Prostate gland (tissue), 2 donors: Measurements from ENCODE around the gene NIP7. TPM values are rescaled to one million over a fixed set of nuclear protein-coding genes. Genes with fewer than 3 reads are reported as not detected.

Experiments
- DNase-seq: peaks from one replicate; pipeline ENCODE4 v3.0.0-alpha.2; 2019; ENCODE audit warnings: low spot score
- H3K27ac ChIP-seq, 2 donors: fragments of 200-600 bp; sonication (generic); 2 replicates each; pipeline ENCODE4 v1.5.1; 2017 to 2019
- H3K27me3 ChIP-seq: fragments of 200-600 bp; sonication (generic); replicated peaks from 2 replicates; pipeline ENCODE4 v1.5.1; 2019; ENCODE audit not compliant: insufficient read depth
- H3K36me3 ChIP-seq, 2 donors: fragments of 200-600 bp; sonication (generic); 1 replicate in 1 of 2; 2 replicates in 1 of 2; pipeline versions ENCODE4 v1.5.1 to v1.8.1; 2017 to 2019
- H3K4me1 ChIP-seq: fragments of 200-600 bp; sonication (generic); replicated peaks from 2 replicates; pipeline ENCODE4 v1.5.1; 2019
- H3K4me3 ChIP-seq, 2 donors: fragments of 200-600 bp; sonication (generic); 2 replicates each; pipeline ENCODE4 v1.5.1; 2017 to 2019
- H3K9me3 ChIP-seq: fragments of 200-600 bp; sonication (generic); 2 replicates; pipeline ENCODE4 v1.5.1; 2017
- CTCF ChIP-seq, 4 experiments: fragments of 200-600 bp in 2 of 4; fragments of 450-650 bp in 2 of 4; sonication (generic) in 2 of 4; IDR thresholded peaks; 1 replicate in 3 of 4; 2 replicates in 1 of 4; pipeline ENCODE4 v1.5.1; 2016 to 2019; ENCODE audit warnings: antibody characterized with exemption in 4 of 4, mild to moderate bottlenecking in 2 of 4, moderate library complexity in 2 of 4
- POLR2A ChIP-seq: fragments of 450-650 bp; IDR thresholded peaks from one replicate; pipeline ENCODE4 v1.6.1; 2016; ENCODE audit warnings: antibody characterized with exemption, mild to moderate bottlenecking
- POLR2AphosphoS5 ChIP-seq: sonication (generic); formaldehyde crosslinking; IDR thresholded peaks from one replicate; pipeline ENCODE4 v1.6.1; 2017; ENCODE audit warnings: antibody characterized with exemption
- WGBS: methylation state at CpG from one replicate; pipeline ENCODE4 v1.1.5; 2018; 5-methylcytosine and 5-hydroxymethylcytosine counted together
- intact Hi-C: fragments of 100-400 bp; cut with DNase I; formaldehyde crosslinking; loops from one replicate; pipeline ENCODE4 v1.14.2; 2022
- total RNA-seq, 2 donors: library from RNA; depleted of rRNA; stranded (reverse); fragments of >200 nt; gene quantifications; one replicate each; pipeline ENCODE4 v1.1.0, GENCODE V29; 2016

The NIP7 gene
- total RNA-seq, 2 donors from 2014 or later = 11.2 to 19.4 TPM

GRCh38 chr16:69378760-69379159, 39.2 kb downstream of the NIP7 start:
- Histone ChIP-seq H3K27ac (no peak overlapping the region), H3K4me1 (no peaks in the 10 kb centered on the region), H3K36me3 (no peaks in the 10 kb centered on the region), H3K9me3 (no peaks in the 10 kb centered on the region), H3K4me3 (no peak overlapping the region), H3K27me3 (no peaks in the 10 kb centered on the region)
- WGBS = 74% methylated on average over 1 of the region's 1 CpG
- intact Hi-C loops = no loop called here
- no peak for DNase-seq
- no peak for TF ChIP-seq POLR2A
- TF ChIP-seq CTCF (IDR thresholded peaks at IDR 0.05) = no peak
- TF ChIP-seq POLR2AphosphoS5 = no peak

GRCh38 chr16:69381231-69381630, 41.7 kb downstream of the NIP7 start:
- H3K27me3 ChIP-seq = no peaks in the 10 kb centered on the region
- no peaks in the 10 kb centered on the region for H3K36me3 ChIP-seq
- DNase-seq = no peak
- no peaks in the 10 kb centered on the region for H3K4me1 ChIP-seq
- no peak overlapping the region for H3K27ac ChIP-seq
- H3K4me3 ChIP-seq = no peak overlapping the region
- 79% methylated on average over 2 of the region's 2 CpGs for WGBS
- H3K9me3 ChIP-seq = no peaks in the 10 kb centered on the region
- intact Hi-C loops = no loop called here
- TF ChIP-seq POLR2AphosphoS5 (no peak), CTCF (IDR thresholded peaks at IDR 0.05) (no peak), POLR2A (no peak)

GRCh38 chr16:69382421-69382820, 42.8 kb downstream of the NIP7 start:
- intact Hi-C loops = no loop called here
- 98% methylated on average over 2 of the region's 2 CpGs for WGBS

GRCh38 chr16:69384974-69385373, 45.4 kb downstream of the NIP7 start:
- no peak for DNase-seq
- WGBS = 4% methylated on average over 6 of the region's 6 CpGs
- intact Hi-C loops = no loop called here
- Histone ChIP-seq H3K27ac (peak overlapping the region; percentile 81 to 89), H3K36me3 (no peaks in the 10 kb centered on the region), H3K9me3 (no peaks in the 10 kb centered on the region), H3K4me3 (peak overlapping the region; percentile 74 to 88), H3K4me1 (no peaks in the 10 kb centered on the region), H3K27me3 (no peaks in the 10 kb centered on the region)
- TF ChIP-seq POLR2AphosphoS5 (no peak), CTCF (IDR thresholded peaks at IDR 0.05) (no peak), POLR2A (no peak)

More at GRCh38 chr16:69382421-69382820, 42.8 kb downstream of the NIP7 start:
- no peak for DNase-seq
- Histone ChIP-seq H3K9me3 (no peaks in the 10 kb centered on the region), H3K36me3 (no peaks in the 10 kb centered on the region), H3K27me3 (no peaks in the 10 kb centered on the region), H3K4me3 (no peak overlapping the region), H3K4me1 (no peaks in the 10 kb centered on the region), H3K27ac (no peak overlapping the region)
- no peak for TF ChIP-seq CTCF (IDR thresholded peaks at IDR 0.05)
- no peak for TF ChIP-seq POLR2A
- no peak for TF ChIP-seq POLR2AphosphoS5

- peak overlapping the region; percentile 81 to 89 for H3K27ac ChIP-seq
- H3K36me3 ChIP-seq = no peaks in the 10 kb centered on the region
- no peak overlapping the region for H3K4me3 ChIP-seq
- no peak for TF ChIP-seq CTCF (IDR thresholded peaks at IDR 0.05)
- no peak for TF ChIP-seq POLR2AphosphoS5
- no peak for TF ChIP-seq POLR2A
- DNase-seq = no peak
- no peaks in the 10 kb centered on the region for H3K9me3 ChIP-seq
- intact Hi-C loops = no loop called here
- no peaks in the 10 kb centered on the region for H3K4me1 ChIP-seq
- WGBS = 71% methylated on average over 1 of the region's 1 CpG
- no peaks in the 10 kb centered on the region for H3K27me3 ChIP-seq
These were observed 47.0 kb downstream of the NIP7 start for GRCh38 chr16:69386596-69386995.

Other genes with a start within 250 kb of the NIP7 start
- gene HAS3, start 234.1 kb upstream of the NIP7 start, total RNA-seq = 1 to 10 TPM; 3.0 to 4.5 TPM
- 100 to 1,000 TPM; 124 to 171 TPM for gene CHTF8, start 207.2 kb upstream of the NIP7 start, total RNA-seq
- gene UTP4, start 207.1 kb upstream of the NIP7 start, total RNA-seq = 10 to 100 TPM; 18.4 to 51.0 TPM
- 10 to 100 TPM; 33.7 to 53.0 TPM for gene SNTB2, start 152.6 kb upstream of the NIP7 start, total RNA-seq
- 10 to 100 TPM; 44.8 to 46.1 TPM for gene VPS4A, start 28.4 kb upstream of the NIP7 start, total RNA-seq
- gene PDF, start 9.2 kb upstream of the NIP7 start, total RNA-seq = 10 to 100 TPM; 40.7 to 42.9 TPM
- 10 to 100 TPM; 55.6 to 85.2 TPM for gene COG8, start 208 bp upstream of the NIP7 start, total RNA-seq
- gene TMED6, start 12.0 kb downstream of the NIP7 start, total RNA-seq = 1 to 10 TPM in 1 of 2 donors, not detected in 1; 1.1 TPM
- gene TERF2, start 46.2 kb downstream of the NIP7 start, total RNA-seq = 10 to 100 TPM; 21.9 to 33.1 TPM
- gene CYB5B, start 84.8 kb downstream of the NIP7 start, total RNA-seq = 10 to 100 TPM; 48.8 to 71.3 TPM
- 10 to 100 TPM; 41.4 to 52.7 TPM for gene NFAT5, start 226.2 kb downstream of the NIP7 start, total RNA-seq